HCT116 (cell line): Measurements from ENCODE around the gene C2orf76. TPM values are rescaled to one million over a fixed set of nuclear protein-coding genes. Genes with fewer than 3 reads are reported as not detected.

Experiments
- ATAC-seq: fragments of 200-7000 bp; cut with Tn5 transposase; 2 replicates; pipeline ENCODE4 v1.9.1; 2020; ENCODE audit warnings: mild to moderate bottlenecking, moderate library complexity
- BruUV-seq: library from RNA; stranded (reverse); fragments of 400-500 nt; replicated peaks from 2 replicates; lab custom pipeline; 2021; lab: Mats Ljungman, UMichigan
- CTCF ChIA-PET: fragments of 300-600 bp; sonication (Branson Sonifier 250); formaldehyde crosslinking; loops from one replicate; lab custom pipeline; 2021; ENCODE audit warnings: antibody characterized with exemption; lab: Charles Lee
- POLR2A ChIA-PET: fragments of 300-600, 350-600 bp; sonication (Branson Sonifier 250); formaldehyde crosslinking; loops from one replicate; lab custom pipeline; 2021; ENCODE audit warnings: antibody characterized with exemption; lab: Charles Lee
- RAD21 ChIA-PET, 2 experiments: fragments of 300-600 bp; sonication (Branson Sonifier 250); formaldehyde crosslinking; loops; one replicate each; lab custom pipeline; 2023; ENCODE audit warnings: low total read pairs in 2 of 2; ENCODE audit not compliant: uncharacterized antibody in 2 of 2, unreplicated experiment in 2 of 2, low non-redundant PET in 1 of 2; lab: Charles Lee
- DNase-seq: peaks from one replicate; pipeline ENCODE4 v3.0.0-alpha.2; 2010; ENCODE audit warnings: low read depth, low spot score
- H2AFZ ChIP-seq: fragments of 200-600 bp; shearing (Covaris generic), sonication (generic); 2 replicates; pipeline ENCODE4 v1.6.1; 2017; ENCODE audit warnings: low read depth, mixed run types, mixed read lengths, antibody characterized with exemption, low read length; ENCODE audit not compliant: poor library complexity, severe bottlenecking
- H3K27ac ChIP-seq: 2 replicates; pipeline ENCODE4 v1.5.1; 2012; ENCODE audit warnings: low read depth, low read length
- H3K27me3 ChIP-seq: fragments of 200-600 bp; sonication (generic); 2 replicates; pipeline ENCODE4 v1.6.1; 2016; ENCODE audit warnings: mixed run types, low read length, mixed read lengths; ENCODE audit not compliant: insufficient read depth
- H3K36me3 ChIP-seq, 2 experiments: fragments of 200-500 bp in 1 of 2; fragments of 200-600 bp in 1 of 2; sonication (Bioruptor generic) in 1 of 2; sonication (generic) in 1 of 2; 2 replicates each; pipeline versions ENCODE4 v1.5.1 to v1.6.1; 2014 to 2016; ENCODE audit warnings: low read length in 2 of 2, inconsistent platforms in 1 of 2, mixed read lengths in 1 of 2, mixed run types in 1 of 2; ENCODE audit not compliant: insufficient read depth in 2 of 2, control insufficient read depth in 1 of 2
- H3K4me1 ChIP-seq, 2 experiments: fragments of 200-600 bp in 1 of 2; sonication (generic) in 1 of 2; 2 replicates each; pipeline versions ENCODE4 v1.5.1 to v1.6.1; 2012 to 2017; ENCODE audit warnings: low read length in 2 of 2, inconsistent platforms in 1 of 2, mild to moderate bottlenecking in 1 of 2, mixed read lengths in 1 of 2, mixed run types in 1 of 2, moderate library complexity in 1 of 2; ENCODE audit not compliant: insufficient read depth in 2 of 2, control insufficient read depth in 1 of 2
- H3K4me2 ChIP-seq: fragments of 200-600 bp; sonication (generic); 2 replicates; pipeline ENCODE4 v1.6.1; 2017; ENCODE audit warnings: mixed run types, low read length, mixed read lengths
- H3K4me3 ChIP-seq, 2 experiments: fragments of 200-600 bp in 1 of 2; sonication (generic) in 1 of 2; replicated peaks in 1 of 2; 2 replicates each; pipeline ENCODE4 v1.5.1; 2011 to 2016; ENCODE audit warnings: low read length in 2 of 2, control low read depth in 1 of 2, low read depth in 1 of 2, mild to moderate bottlenecking in 1 of 2, mixed read lengths in 1 of 2, mixed run types in 1 of 2
- H3K79me2 ChIP-seq: fragments of 200-600 bp; sonication (generic); 2 replicates; pipeline ENCODE4 v1.6.1; 2017; ENCODE audit warnings: mild to moderate bottlenecking, mixed run types, low read length, moderate library complexity, mixed read lengths; ENCODE audit not compliant: insufficient read depth
- H3K9ac ChIP-seq: fragments of 200-600 bp; sonication (generic); 2 replicates; pipeline ENCODE4 v1.6.1; 2016; ENCODE audit warnings: low read length, mixed read lengths
- H3K9me2 ChIP-seq: fragments of 200-600 bp; sonication (generic), shearing (Covaris generic); 2 replicates; pipeline ENCODE4 v1.6.1; 2017; ENCODE audit warnings: mixed run types, mild to moderate bottlenecking, moderate library complexity; ENCODE audit not compliant: insufficient read depth
- H3K9me3 ChIP-seq, 2 experiments: fragments of 200-500 bp in 1 of 2; fragments of 200-600 bp in 1 of 2; sonication (Bioruptor generic) in 1 of 2; sonication (generic) in 1 of 2; 2 replicates each; pipeline ENCODE4 v1.6.1; 2014 to 2017; ENCODE audit warnings: low read length in 2 of 2, mixed read lengths in 2 of 2, inconsistent platforms in 1 of 2, low read depth in 1 of 2, mild to moderate bottlenecking in 1 of 2, mixed run types in 1 of 2, moderate library complexity in 1 of 2; ENCODE audit not compliant: control insufficient read depth in 1 of 2, insufficient read depth in 1 of 2
- H4K20me1 ChIP-seq: fragments of 200-600 bp; sonication (generic), shearing (Covaris generic); 2 replicates; pipeline ENCODE4 v1.6.1; 2017; ENCODE audit warnings: mixed run types, mild to moderate bottlenecking, moderate library complexity; ENCODE audit not compliant: insufficient read depth
- CBX3 ChIP-seq: IDR thresholded peaks from 2 replicates; pipeline ENCODE4 v1.6.1; 2012; ENCODE audit warnings: low read depth
- CEBPB ChIP-seq: IDR thresholded peaks from 2 replicates; pipeline ENCODE4 v1.6.1; 2012; ENCODE audit warnings: low read depth
- ELF1 ChIP-seq: IDR thresholded peaks from 2 replicates; pipeline ENCODE4 v1.6.1; 2012; ENCODE audit warnings: low read depth, borderline replicate concordance
- EZH2 ChIP-seq: fragments of 200-600 bp; sonication (generic); IDR thresholded peaks from 2 replicates; pipeline ENCODE4 v1.6.1; 2017; ENCODE audit warnings: antibody characterized with exemption, mixed run types
- FOSL1 ChIP-seq: IDR thresholded peaks from 2 replicates; pipeline ENCODE4 v1.6.1; 2012; ENCODE audit warnings: low read depth
- JUND ChIP-seq: IDR thresholded peaks from 2 replicates; pipeline ENCODE4 v1.6.1; 2012
- REST ChIP-seq: IDR thresholded peaks from 2 replicates; pipeline ENCODE4 v1.6.1; 2012; ENCODE audit warnings: low read depth
- SIN3A ChIP-seq: IDR thresholded peaks from 2 replicates; pipeline ENCODE4 v1.6.1; 2012; ENCODE audit warnings: low read depth
- SP1 ChIP-seq: IDR thresholded peaks from 2 replicates; pipeline ENCODE4 v1.6.1; 2012; ENCODE audit warnings: low read depth
- TCF7L2 ChIP-seq: IDR thresholded peaks from 2 replicates; pipeline ENCODE4 v1.7.0; 2011; ENCODE audit warnings: borderline replicate concordance, inconsistent platforms; ENCODE audit not compliant: insufficient read depth, insufficient read length; ENCODE audit errors: extremely low read depth
- intact Hi-C: fragments of 100-400 bp; cut with micrococcal nuclease; formaldehyde crosslinking; loops from 2 replicates; pipeline ENCODE4 v1.10.0; 2022
- total RNA-seq: library from RNA; stranded (reverse); gene quantifications from one replicate; pipeline ENCODE4 v1.2.1, GENCODE V29; 2021; ENCODE audit not compliant: unreplicated experiment

Gene C2orf76
- total RNA-seq, 1 experiment from 2014 or later = 10.5 TPM

- TF ChIP-seq REST (no peak), EZH2 (no peak), CEBPB (no peak), SIN3A (no peak), CBX3 (no peak), TCF7L2 (no peak), ELF1 (no peak), SP1 (no peak), JUND (no peak), FOSL1 (no peak)
Observed at GRCh38 chr2:119324685-119325270, 41.9 kb downstream of the C2orf76 start (continued).

- H3K9ac ChIP-seq = no peak overlapping the region
- BruUV-seq = no TSS peak
- no peaks in the 10 kb centered on the region for H3K27me3 ChIP-seq
- intact Hi-C loops = no loop called here
- TF ChIP-seq CBX3 = no peak
- H3K79me2 ChIP-seq = no peaks in the 10 kb centered on the region
- H3K9me2 ChIP-seq = no peaks in the 10 kb centered on the region
- DNase-seq (no peak), ATAC-seq (peak; percentile 17; the same call in 1 of the 2 replicates)
- peaks cover 3 to 4% of the 10 kb centered on the region in 2 experiments; a peak in 2 of 4 replicates for H3K4me1 ChIP-seq
- H3K9me3 ChIP-seq = no peaks in the 10 kb centered on the region
- no peak overlapping the region for H3K4me2 ChIP-seq
- ChIA-PET POLR2A (no interaction called here), CTCF (no interaction called here), RAD21 (no interaction called here)
- H3K4me3 ChIP-seq = no peak overlapping the region
- H3K36me3 ChIP-seq = no peaks in the 10 kb centered on the region
- H3K27ac ChIP-seq = no peak overlapping the region
- H4K20me1 ChIP-seq = no peaks in the 10 kb centered on the region
- no peak overlapping the region for H2AFZ ChIP-seq
Observed at GRCh38 chr2:119323459-119323858, 43.2 kb downstream of the C2orf76 start.
